Stimulated activated CD8-positive, alpha-beta memory T cell treated with anti-CD3 and anti-CD28 coated beads, Interleukin-4, amount 100 ng/mL, for 1 hour (primary cell): ENCODE measurements around the gene XPO4.
"Not testable (repeated sequence)": the region's sequence is repeated elsewhere in the genome, so short reads cannot be mapped to it uniquely, and the experiment has no call there.

Source experiments
- DNase-seq, 2 donors: peaks; one replicate each; pipeline ENCODE4 v3.0.0-alpha.2; 2020; ENCODE audit warnings: low read depth in 2 of 2, low spot score in 1 of 2

Gene XPO4

DNA sequence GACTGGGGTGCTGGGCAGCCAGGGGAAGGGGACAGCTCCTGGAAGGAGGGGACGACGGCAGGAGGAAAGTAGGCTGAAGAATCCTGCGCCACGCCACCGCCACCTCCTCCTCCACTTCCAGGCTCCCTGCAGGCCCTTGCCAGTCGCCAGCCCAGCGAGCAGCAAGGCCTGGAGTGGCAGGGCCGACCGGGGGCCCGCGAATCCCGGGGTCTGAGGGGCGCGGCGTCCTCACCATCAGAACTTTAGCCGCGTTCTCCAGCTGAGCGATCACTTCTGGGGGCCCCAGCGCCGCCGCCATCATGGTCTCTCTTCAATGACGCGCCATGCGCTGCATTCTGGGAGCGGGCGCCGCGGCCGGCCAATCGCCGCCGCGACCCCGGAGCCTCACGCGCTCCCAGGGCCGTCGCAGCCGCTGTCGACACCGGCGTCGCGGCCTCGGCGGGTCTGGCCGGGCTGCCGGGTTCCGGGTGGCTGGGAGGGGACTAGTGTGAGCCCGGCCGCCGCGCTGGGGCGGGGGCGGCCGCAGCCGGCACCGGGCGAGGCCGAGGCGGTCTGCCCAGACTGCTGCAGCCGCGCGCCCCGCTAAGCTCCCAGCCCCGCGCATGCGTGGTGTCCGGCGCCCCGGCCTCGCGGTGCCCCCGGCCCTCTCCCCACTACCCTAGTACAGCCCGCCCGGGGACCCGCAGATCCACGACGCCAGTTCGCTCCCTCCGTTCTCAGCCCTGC lies at the start of gene XPO4:
TSS of gene XPO4 (minus strand) at position 309 of the 726 bp plus-strand sequence. CDS start at position 301, 8 bp downstream.
- DNase-seq: peak; percentile 50 to 52

- not testable (repeated sequence) for DNase-seq
Observed at GRCh38 chr13:20948001-20948400, 45.5 kb upstream of the XPO4 start.

GRCh38 chr13:20945952-20946383 lies 43.4 kb upstream of the XPO4 start:
- no peak for DNase-seq

- no peak for DNase-seq
Observed at GRCh38 chr13:20942938-20943559, 40.5 kb upstream of the XPO4 start.

DNA sequence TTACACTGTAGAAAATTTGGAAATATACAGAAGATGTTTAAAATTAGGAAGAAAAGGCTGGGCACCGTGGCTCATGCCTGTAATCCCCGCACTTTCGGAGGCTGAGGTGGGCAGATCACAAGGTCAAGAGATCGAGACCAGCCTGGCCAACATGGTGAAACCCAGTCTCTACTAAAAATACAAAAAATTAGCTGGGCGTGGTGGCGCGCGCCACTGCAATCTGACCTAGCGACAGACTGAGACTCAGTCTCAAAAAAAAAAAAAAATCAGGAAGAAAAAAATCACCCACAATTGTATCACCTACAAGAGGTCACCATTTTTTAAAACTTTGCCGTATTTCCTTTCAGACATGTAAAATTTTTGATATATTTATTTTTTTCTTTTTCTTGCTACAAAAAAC lies 38.0 kb upstream of the XPO4 start:
- DNase-seq: not testable (repeated sequence)

DNA sequence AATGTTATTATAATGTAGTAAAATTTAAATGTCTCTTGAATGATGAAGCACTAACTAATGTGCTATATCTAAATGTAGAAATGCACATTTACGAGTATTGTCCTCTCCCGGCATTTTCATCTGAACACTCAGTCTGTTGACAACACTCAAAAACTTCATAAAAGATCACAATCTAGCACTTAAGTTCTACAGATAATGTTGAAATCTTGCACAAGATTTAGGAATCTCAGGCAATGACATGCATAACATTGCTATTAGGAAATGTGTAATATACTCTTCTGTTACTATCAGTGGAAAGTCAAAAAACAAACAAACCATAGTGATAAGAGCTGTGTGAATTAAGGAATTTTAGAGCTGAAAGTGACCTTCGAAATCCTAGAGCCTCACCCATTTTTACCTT lies 37.5 kb upstream of the XPO4 start:
- DNase-seq: no peak

DNA sequence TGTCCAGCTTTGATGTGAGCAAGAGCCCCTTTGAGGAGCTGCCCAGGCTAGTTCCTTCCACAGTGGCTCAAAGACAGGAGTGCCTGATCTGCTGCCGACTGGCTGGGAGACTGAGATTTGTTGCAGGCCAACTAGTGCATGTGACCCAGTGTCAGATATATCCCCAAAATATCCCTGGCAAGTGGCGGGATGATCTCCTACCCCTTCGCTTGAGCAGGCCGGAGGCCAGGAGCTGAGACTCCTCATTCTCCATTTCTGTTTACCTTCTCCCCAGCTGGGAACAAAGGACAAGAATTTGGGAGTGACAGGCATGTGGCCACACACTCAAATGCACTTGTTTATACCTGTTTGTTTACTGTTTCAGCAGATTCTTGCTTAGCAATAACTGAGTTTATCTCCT lies 37.1 kb upstream of the XPO4 start:
- DNase-seq: no peak

DNA sequence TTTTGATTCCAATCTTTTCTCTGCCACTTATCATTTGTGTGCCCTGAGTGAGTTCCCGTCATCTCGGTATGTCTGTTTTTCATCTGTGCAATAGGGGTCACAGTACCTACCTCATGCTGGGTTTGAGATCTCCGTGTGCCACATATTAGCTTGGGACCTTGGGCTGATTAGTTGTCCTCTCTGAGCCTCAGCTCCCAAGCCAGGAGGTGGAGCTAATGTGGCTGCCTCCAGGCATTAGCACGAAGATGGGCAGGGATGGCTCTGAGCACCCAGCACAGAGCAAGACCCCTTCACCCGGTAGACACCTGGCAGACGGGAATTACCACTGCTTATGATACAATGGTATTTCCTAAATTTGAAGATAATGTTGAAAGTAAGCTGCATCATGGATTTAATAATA lies 35.8 kb upstream of the XPO4 start:
- no peak for DNase-seq

DNA sequence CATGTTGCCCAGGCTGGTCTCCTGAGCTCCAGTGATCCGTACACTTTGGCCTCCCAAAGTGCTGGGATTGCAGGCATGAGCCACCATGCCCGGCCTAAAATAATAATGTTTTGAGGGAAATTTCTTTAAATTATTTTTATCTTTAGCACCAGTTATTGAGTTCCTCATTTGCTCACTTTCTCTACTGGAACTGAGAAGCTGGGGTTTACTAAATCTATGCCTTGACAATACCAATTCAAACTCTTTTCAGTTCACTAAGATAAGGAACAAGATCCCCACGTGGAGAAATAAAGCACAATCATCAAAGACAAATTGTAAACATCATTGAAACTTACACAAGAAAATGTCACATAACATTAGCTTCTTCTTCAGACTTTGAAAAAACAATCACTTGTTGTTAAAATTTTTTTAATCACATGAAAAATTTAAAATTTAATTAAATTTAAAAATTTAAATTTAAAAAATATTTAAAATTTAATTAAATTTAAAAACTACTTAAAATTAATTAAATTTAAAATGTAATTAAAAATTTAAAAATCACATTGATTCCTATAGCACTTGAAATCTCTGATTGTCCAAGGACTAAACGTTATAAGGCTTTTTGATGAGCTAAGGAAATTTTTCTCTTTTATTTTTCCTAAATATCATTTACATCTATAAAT lies 25.2 kb upstream of the XPO4 start:
- DNase-seq: no peak

GRCh38 chr13:20925395-20925790 lies 22.8 kb upstream of the XPO4 start:
- DNase-seq: not testable (repeated sequence)

- peak; percentile 30 to 55 for DNase-seq
Observed at GRCh38 chr13:20924758-20925394, 22.3 kb upstream of the XPO4 start.

- no peak for DNase-seq
Observed at GRCh38 chr13:20923272-20923671, 20.7 kb upstream of the XPO4 start.

DNA sequence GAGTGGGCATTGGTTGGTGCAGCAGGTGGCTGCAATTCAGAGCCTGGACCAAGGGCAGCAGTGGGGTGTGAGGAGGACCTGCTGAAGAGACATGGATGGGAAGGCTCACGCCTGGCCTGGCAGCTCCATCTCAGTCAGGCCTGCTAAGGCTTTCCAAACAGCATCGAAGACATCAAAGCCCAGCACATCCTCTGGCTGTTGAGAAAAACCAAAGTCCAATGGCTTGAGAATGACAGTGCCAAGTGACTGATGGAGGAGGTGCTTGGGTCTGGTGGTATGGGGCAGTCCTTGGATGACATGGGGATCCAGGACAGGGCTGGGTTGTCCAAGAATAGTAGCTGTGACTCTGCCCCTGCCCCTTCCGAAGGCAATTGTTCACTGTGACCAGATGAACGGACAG lies 19.0 kb upstream of the XPO4 start:
- DNase-seq: no peak

DNA sequence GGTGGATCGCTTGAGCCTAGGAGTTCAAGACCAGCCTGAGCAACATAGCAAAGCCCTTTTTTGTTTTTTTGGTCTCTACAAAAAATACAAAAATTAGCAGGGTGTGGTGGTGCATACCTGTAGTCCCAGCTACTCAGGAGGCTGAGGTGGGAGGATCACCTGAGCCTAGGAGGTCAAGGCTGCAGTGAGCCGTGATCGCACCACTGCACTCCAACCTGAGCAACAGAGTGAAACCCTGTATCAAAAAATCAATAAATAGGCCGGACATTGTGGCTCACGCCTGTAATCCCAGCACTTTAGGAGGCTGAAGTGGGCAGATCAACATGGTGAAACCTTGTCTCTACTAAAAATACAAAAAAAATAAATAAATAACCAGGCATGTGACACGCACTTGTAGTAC lies 13.1 kb upstream of the XPO4 start:
- not testable (repeated sequence) for DNase-seq

DNA sequence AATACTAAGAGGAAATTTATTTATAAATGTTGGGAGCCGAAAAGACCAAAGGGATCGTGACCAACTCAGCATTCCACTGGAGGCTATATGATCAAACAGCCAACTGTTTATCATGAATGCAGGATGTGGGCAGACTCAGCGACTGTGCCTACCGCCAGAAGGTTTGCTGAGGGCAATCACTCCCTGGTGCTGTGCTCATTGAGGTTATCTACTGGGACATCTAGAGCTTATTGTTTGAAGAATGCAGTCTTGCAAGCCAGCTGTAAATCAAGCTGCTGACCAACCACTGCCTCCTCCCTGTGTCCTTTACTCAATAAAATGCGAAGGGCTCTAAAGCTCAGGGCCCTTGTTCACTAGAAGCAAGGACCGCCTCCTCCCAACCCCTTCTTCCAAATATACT lies 8.5 kb upstream of the XPO4 start:
- no peak for DNase-seq

- DNase-seq: no peak
Observed at GRCh38 chr13:20908714-20909497, 6.4 kb upstream of the XPO4 start.

- no peak for DNase-seq
Observed at GRCh38 chr13:20904908-20905307, 2.4 kb upstream of the XPO4 start.

DNA sequence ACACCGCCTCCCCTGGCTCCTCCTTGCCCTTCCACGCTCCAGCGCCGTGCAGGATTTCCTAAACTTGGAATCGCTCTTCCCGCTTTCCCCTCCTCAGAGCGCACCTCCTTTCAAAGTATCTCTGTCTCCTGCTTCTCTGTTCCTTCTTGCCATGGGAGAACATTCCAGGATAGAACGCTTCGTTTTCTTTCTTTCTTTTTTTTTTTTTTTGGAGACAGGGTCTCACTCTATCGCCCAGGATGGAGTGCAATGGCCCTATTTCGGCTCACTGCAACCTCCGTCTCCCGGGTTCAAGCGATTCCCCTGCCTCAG lies 574 bp upstream of the XPO4 start:
- DNase-seq: no peak

DNA sequence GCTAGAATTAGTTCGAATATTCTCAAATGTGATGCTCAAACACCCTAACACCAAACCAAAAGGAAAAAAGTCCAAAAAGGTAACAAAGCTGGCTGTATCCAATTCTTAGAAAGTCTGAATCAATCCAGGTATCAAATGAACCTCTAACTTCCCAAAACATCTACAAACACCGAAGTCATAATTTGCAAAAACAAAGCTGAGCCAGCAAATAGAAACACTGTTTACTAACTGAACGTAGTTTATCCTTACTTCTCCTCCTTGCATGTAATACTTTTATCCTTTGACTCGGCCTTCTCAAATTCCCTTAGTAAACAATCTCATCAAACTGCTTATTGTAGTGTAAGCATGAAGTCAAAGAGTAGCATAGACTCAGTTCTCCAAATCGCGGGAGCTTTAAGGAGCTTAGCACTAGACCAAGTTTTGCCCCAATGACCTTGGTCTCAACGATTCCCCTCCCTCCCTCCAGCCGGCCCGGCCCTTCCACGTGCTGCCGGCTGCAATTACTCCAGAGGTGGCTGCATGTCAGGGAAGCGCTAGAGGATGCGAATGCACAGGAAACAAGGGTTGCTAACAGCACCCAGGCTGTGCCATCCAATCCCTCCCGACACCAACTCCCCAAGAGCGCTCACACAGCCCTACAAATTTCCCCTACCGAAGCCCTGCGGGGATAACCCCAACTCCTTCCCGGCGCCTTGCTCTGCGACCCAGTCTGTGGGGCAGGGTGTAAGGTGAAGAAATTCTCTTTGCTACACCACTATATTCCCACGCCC lies 693 bp downstream of the XPO4 start:
- no peak for DNase-seq

DNA sequence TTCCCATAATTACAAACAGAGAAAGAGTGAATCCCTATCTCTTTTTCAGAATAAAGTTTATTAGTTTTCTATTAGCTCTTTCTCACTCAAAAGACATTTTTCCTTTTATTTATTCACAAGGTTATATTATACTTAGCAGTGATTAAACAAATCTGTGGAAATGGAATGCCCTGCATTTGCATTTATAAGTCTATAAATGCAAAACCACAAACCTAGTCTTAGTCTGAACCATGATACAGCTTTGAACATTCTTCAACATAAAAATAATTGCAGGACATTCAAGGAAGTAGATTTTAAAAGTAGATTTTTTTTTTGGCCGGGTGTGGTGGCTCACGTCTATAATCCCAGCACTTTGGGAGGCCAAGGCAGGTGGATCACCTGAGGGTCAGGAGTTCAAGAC lies 8.3 kb downstream of the XPO4 start:
- no peak for DNase-seq

GRCh38 chr13:20891768-20892167 lies 10.8 kb downstream of the XPO4 start:
- no peak for DNase-seq
